Keratinocyte (primary cell): ENCODE data around the gene ZNF497. TPM values are rescaled to one million over a fixed set of nuclear protein-coding genes. Genes with fewer than 3 reads are reported as not detected.
A peak's percentile ranks its signal among the peaks of the same experiment; 100 is the strongest.

Source experiments
- DNase-seq: peaks from one replicate; pipeline ENCODE4 v3.0.0-alpha.2; 2011; ENCODE audit warnings: low read depth, missing footprints, low spot score
- FAIRE-seq: peaks from 2 replicates; lab custom pipeline; 2011; peaks lifted over from hg19 to GRCh38; lab: Jason Lieb, UNC
- H2AFZ ChIP-seq: 2 replicates; pipeline ENCODE4 v1.6.0; 2012; ENCODE audit warnings: low read length, control low read depth, inconsistent platforms; ENCODE audit not compliant: control insufficient read depth
- H3K27ac ChIP-seq: 2 replicates; pipeline ENCODE4 v1.5.1; 2011; ENCODE audit warnings: low read length; ENCODE audit not compliant: control insufficient read depth, insufficient read depth
- H3K27me3 ChIP-seq: 3 replicates; pipeline ENCODE4 v1.6.0; 2011; ENCODE audit warnings: low read length; ENCODE audit not compliant: control insufficient read depth, insufficient read depth; ENCODE audit errors: extremely low read depth
- H3K36me3 ChIP-seq, 2 experiments: 2 replicates in 1 of 2; 3 replicates in 1 of 2; pipeline ENCODE4 v1.5.1; 2011; ENCODE audit warnings: low read length in 2 of 2, mild to moderate bottlenecking in 1 of 2; ENCODE audit not compliant: control insufficient read depth in 2 of 2, insufficient read depth in 2 of 2; ENCODE audit errors: extremely low read depth in 1 of 2
- H3K4me1 ChIP-seq: 3 replicates; pipeline ENCODE4 v1.5.1; 2011; ENCODE audit warnings: low read length; ENCODE audit not compliant: control insufficient read depth, insufficient read depth; ENCODE audit errors: extremely low read depth
- H3K4me2 ChIP-seq: 3 replicates; pipeline ENCODE4 v1.6.0; 2011; ENCODE audit warnings: low read depth, low read length; ENCODE audit not compliant: control insufficient read depth, insufficient read depth; ENCODE audit errors: extremely low read depth
- H3K4me3 ChIP-seq, 3 experiments: fragments of 200-600 bp in 1 of 3; sonication (generic) in 1 of 3; 2 replicates in 2 of 3; 3 replicates in 1 of 3; pipeline ENCODE4 v1.5.1; 2011 to 2016; ENCODE audit warnings: low read length in 3 of 3, mild to moderate bottlenecking in 3 of 3, control low read depth in 2 of 3, inconsistent platforms in 1 of 3, low read depth in 1 of 3, mixed read lengths in 1 of 3, mixed run types in 1 of 3, moderate library complexity in 1 of 3; ENCODE audit not compliant: control insufficient read depth in 2 of 3, insufficient read depth in 2 of 3; ENCODE audit errors: extremely low read depth in 1 of 3
- H3K79me2 ChIP-seq: 2 replicates; pipeline ENCODE4 v1.6.0; 2012; ENCODE audit warnings: low read length; ENCODE audit not compliant: control insufficient read depth, insufficient read depth
- H3K9ac ChIP-seq: 3 replicates; pipeline ENCODE4 v1.6.0; 2011; ENCODE audit warnings: low read length; ENCODE audit not compliant: control insufficient read depth, insufficient read depth; ENCODE audit errors: extremely low read depth
- H3K9me1 ChIP-seq: 3 replicates; pipeline ENCODE4 v1.6.0; 2011; ENCODE audit warnings: low read length; ENCODE audit not compliant: control insufficient read depth, insufficient read depth; ENCODE audit errors: extremely low read depth
- H3K9me3 ChIP-seq: 2 replicates; pipeline ENCODE4 v1.5.1; 2012; ENCODE audit warnings: low read depth, low read length; ENCODE audit not compliant: control insufficient read depth
- H4K20me1 ChIP-seq: 3 replicates; pipeline ENCODE4 v1.6.0; 2011; ENCODE audit warnings: low read length; ENCODE audit not compliant: control insufficient read depth, insufficient read depth; ENCODE audit errors: extremely low read depth
- CTCF ChIP-seq, 3 experiments: IDR thresholded peaks in 1 of 3; conservative IDR thresholded peaks in 1 of 3; optimal IDR thresholded peaks in 1 of 3; 2 replicates in 2 of 3; 3 replicates in 1 of 3; pipeline versions ENCODE3 to v1.5.1; 2011; ENCODE audit warnings: low read length in 3 of 3, mild to moderate bottlenecking in 3 of 3, moderate library complexity in 2 of 3, control low read depth in 1 of 3, inconsistent platforms in 1 of 3; ENCODE audit not compliant: insufficient read depth in 2 of 3; ENCODE audit errors: extremely low read depth in 1 of 3
- EZH2 ChIP-seq: IDR thresholded peaks from one replicate; pipeline ENCODE4 v1.6.1; 2012; ENCODE audit warnings: inconsistent platforms, mild to moderate bottlenecking, low read length, moderate library complexity
- dilution Hi-C: fragments of 300-500 bp; cut with MboI; formaldehyde crosslinking; loops from one replicate; pipeline ENCODE4 v1.7.0; 2020; ENCODE audit warnings: low sequenced_read_pairs; ENCODE audit not compliant: extremely low pct_ligation_motif_present
- polyA plus RNA-seq, 5 experiments: library from polyadenylated mRNA; depleted of rRNA in 3 of 5; stranded (reverse) in 3 of 5; stranded (forward) in 1 of 5; unstranded in 1 of 5; fragments of >200 nt; gene quantifications; 1 replicate in 1 of 5; 2 replicates in 3 of 5; 3 replicates in 1 of 5; pipeline versions ENCODE4 v1.2.1 to v1.2.3, GENCODE V29; 2011 to 2012; ENCODE audit warnings: missing spikeins in 2 of 5, low read depth in 1 of 5, low replicate concordance in 1 of 5

Gene ZNF497
- polyA plus RNA-seq, 1 donor (not counting 4 experiments of a cell fraction or from before 2014, with no cell fraction given): 0.29 TPM

GRCh38 chr19:58380662-58381459 is 18.3 kb upstream of the ZNF497 start, which contains the start of gene ZNF837:
ZNF837 (minus strand) TSS chr19:58381030; CDS start chr19:58369332, 11,698 bp downstream.
- H3K9me3 ChIP-seq: no peaks in the 10 kb centered on the region
- peak within 1 kb of the TSS; percentile 93 for H3K27ac ChIP-seq
- DNase-seq: peak; percentile 99
- dilution Hi-C loops: no loop called here
- no peak for TF ChIP-seq CTCF (optimal IDR thresholded peaks at IDR 0.05 in 1 of 3, IDR thresholded peaks at IDR 0.05 in 1 of 3, conservative IDR thresholded peaks at IDR 0.05 in 1 of 3; ENCODE audit: extremely low read depth in 1 of 3, insufficient read depth in 2 of 3, low read length in 3 of 3)
- FAIRE-seq: peak; percentile 90
- no peaks in the 10 kb centered on the region for H4K20me1 ChIP-seq
- no peaks in the 10 kb centered on the region for H3K9me1 ChIP-seq
- peak within 1 kb of the TSS; percentile 72 to 84 (median 79) for H3K4me3 ChIP-seq
- H2AFZ ChIP-seq: peak within 1 kb of the TSS; percentile 95
- peak within 1 kb of the TSS; percentile 91 for H3K9ac ChIP-seq
- peaks cover 18% of the 10 kb centered on the region for H3K79me2 ChIP-seq
- H3K27me3 ChIP-seq: no peaks in the 10 kb centered on the region
- H3K4me2 ChIP-seq: peak within 1 kb of the TSS; percentile 94
- no peaks in the 10 kb centered on the region for H3K36me3 ChIP-seq
- peaks cover 20% of the 10 kb centered on the region for H3K4me1 ChIP-seq

- Histone ChIP-seq H3K79me2 (peaks cover 13% of the 10 kb centered on the region), H2AFZ (peak overlapping the region; percentile 95), H3K27me3 (no peaks in the 10 kb centered on the region), H3K36me3 (no peaks in the 10 kb centered on the region), H3K9ac (peak overlapping the region; percentile 75), H3K9me1 (no peaks in the 10 kb centered on the region), H3K27ac (peak overlapping the region; percentile 72), H3K4me2 (peak overlapping the region; percentile 94), H3K9me3 (no peaks in the 10 kb centered on the region), H3K4me3 (peak overlapping the region; percentile 72 to 79 (median 73)), H4K20me1 (no peaks in the 10 kb centered on the region), H3K4me1 (peaks cover 13% of the 10 kb centered on the region)
- TF ChIP-seq CTCF (optimal IDR thresholded peaks at IDR 0.05 in 1 of 3, IDR thresholded peaks at IDR 0.05 in 1 of 3, conservative IDR thresholded peaks at IDR 0.05 in 1 of 3; ENCODE audit: extremely low read depth in 1 of 3, insufficient read depth in 2 of 3, low read length in 3 of 3) (no peak), EZH2 (no peak)
- dilution Hi-C loops: no loop called here
- no peak for FAIRE-seq
- no peak for DNase-seq
Observed at GRCh38 chr19:58380037-58380661, 17.6 kb upstream of the ZNF497 start.
